ENCODE measurements around the gene SPATA12. TPM values are rescaled to one million over a fixed set of nuclear protein-coding genes. Genes with fewer than 3 reads are reported as not detected.

SPATA12 gene
- total RNA-seq, 1 experiment from 2014 or later = not detected

DNA sequence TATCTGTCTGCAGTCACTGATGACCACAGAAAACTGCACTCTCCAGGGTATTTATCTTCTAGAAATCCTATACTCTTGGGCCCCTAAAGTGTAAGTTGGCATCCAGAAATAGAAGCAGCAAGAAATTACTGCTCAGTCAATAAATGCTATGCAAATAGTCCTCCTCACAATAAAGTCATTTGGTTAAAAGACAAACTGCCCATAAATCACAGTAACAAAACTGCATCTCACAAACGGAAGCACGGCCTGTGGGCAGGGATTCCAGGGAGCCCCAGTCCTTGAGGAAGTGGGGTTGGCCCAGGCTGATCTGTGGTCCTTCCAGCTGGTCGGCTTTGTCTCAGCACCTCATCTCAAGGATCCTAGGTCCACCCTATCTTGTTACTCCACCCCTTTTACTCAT lies 29.7 kb upstream of the SPATA12 start:
- POLR2A ChIA-PET = no interaction called here
- H3K4me1 ChIP-seq = no peaks in the 10 kb centered on the region
- no peaks in the 10 kb centered on the region; the same call in none of the 2 replicates for H3K36me3 ChIP-seq (ENCODE audit: control insufficient read depth, insufficient read depth, low read length)
- Mint-ChIP-seq H3K36me3 (ENCODE audit: insufficient read depth, unreplicated experiment) (no peaks in the 10 kb centered on the region), H3K4me1 (ENCODE audit: low read depth, unreplicated experiment) (no peaks in the 10 kb centered on the region), H3K9me3 (ENCODE audit: unreplicated experiment) (no peaks in the 10 kb centered on the region), H3K27me3 (ENCODE audit: insufficient read depth, unreplicated experiment) (no peaks in the 10 kb centered on the region), H3K4me3 (ENCODE audit: unreplicated experiment) (no peak overlapping the region), H3K27ac (ENCODE audit: unreplicated experiment) (no peak overlapping the region)
- no peak overlapping the region for H3K4me3 ChIP-seq (ENCODE audit: low read depth, low read length)
- no TSS peak for BruUV-seq (replicated peaks)
- intact Hi-C loops (cut with micrococcal nuclease; ENCODE audit: unreplicated experiment) = no loop called here
- no peaks in the 10 kb centered on the region for H3K27me3 ChIP-seq (replicated peaks; ENCODE audit: control insufficient read depth, insufficient read depth, low read length)
- no peak for DNase-seq
- TF ChIP-seq, protein P1, sequence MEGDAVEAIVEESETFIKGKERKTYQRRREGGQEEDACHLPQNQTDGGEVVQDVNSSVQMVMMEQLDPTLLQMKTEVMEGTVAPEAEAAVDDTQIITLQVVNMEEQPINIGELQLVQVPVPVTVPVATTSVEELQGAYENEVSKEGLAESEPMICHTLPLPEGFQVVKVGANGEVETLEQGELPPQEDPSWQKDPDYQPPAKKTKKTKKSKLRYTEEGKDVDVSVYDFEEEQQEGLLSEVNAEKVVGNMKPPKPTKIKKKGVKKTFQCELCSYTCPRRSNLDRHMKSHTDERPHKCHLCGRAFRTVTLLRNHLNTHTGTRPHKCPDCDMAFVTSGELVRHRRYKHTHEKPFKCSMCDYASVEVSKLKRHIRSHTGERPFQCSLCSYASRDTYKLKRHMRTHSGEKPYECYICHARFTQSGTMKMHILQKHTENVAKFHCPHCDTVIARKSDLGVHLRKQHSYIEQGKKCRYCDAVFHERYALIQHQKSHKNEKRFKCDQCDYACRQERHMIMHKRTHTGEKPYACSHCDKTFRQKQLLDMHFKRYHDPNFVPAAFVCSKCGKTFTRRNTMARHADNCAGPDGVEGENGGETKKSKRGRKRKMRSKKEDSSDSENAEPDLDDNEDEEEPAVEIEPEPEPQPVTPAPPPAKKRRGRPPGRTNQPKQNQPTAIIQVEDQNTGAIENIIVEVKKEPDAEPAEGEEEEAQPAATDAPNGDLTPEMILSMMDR (IDR thresholded peaks at IDR 0.05; ENCODE audit: insufficient read depth in 1 of 2, low read depth in 1 of 2, low read length in 1 of 2, severe bottlenecking in 1 of 2, unreplicated experiment in 1 of 2) = no peak
- CTCF ChIA-PET = no interaction called here
- no peaks in the 10 kb centered on the region for H3K9me3 ChIP-seq

DNA sequence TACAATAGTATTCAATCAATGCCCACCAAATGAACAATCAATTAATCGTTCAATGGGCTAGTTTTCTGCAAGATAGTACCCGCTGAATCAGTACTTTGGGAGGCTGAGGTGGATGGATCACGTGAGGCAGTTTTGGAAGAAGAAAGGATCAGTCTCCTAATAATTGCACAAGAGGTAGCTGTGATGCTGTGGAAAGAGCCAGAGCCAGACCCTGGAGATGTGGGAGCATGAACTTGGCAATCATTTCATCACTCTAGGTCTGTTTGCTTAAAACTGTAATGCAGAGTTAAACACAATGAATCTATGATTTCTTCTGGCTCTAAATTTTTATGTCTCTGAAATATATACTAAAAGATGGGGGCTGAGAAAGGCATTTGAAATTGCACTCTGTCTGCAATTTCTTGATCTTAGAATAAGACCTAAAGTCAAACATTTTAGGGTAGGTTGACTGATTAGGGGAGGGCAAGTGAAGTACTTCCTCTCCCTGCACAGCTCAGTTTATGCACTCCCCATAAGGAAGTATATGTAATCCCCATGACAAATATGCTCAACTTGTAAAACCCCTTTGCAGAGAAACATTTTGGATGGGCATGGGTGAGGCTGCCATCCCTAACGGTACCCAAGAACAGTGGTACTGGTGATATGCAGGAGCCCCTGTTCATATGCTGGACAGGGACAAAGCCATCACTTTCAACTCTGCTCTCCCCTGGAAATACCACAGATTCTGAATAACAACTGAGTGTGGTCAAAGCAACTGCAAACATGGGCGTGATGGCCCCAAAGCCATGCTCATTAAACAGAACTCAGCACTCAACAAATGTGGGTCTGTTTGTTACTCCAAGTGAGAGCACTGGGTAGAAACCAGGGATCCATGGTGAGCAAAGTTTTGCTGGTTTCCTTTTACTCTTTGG lies 28.6 kb upstream of the SPATA12 start:
- Histone ChIP-seq H3K9me3 (no peaks in the 10 kb centered on the region), H3K36me3 (ENCODE audit: control insufficient read depth, insufficient read depth, low read length) (no peaks in the 10 kb centered on the region; the same call in none of the 2 replicates), H3K4me3 (ENCODE audit: low read depth, low read length) (no peak overlapping the region), H3K27me3 (replicated peaks; ENCODE audit: control insufficient read depth, insufficient read depth, low read length) (no peaks in the 10 kb centered on the region), H3K4me1 (no peaks in the 10 kb centered on the region)
- ChIA-PET POLR2A (no interaction called here), CTCF (no interaction called here)
- TF ChIP-seq, protein P1 (IDR thresholded peaks at IDR 0.05; ENCODE audit: insufficient read depth in 1 of 2, low read depth in 1 of 2, low read length in 1 of 2, severe bottlenecking in 1 of 2, unreplicated experiment in 1 of 2) = no peak
- H3K9me3 Mint-ChIP-seq (ENCODE audit: unreplicated experiment) = no peaks in the 10 kb centered on the region
- no peaks in the 10 kb centered on the region for H3K27me3 Mint-ChIP-seq (ENCODE audit: insufficient read depth, unreplicated experiment)
- DNase-seq = no peak
- intact Hi-C loops (cut with micrococcal nuclease; ENCODE audit: unreplicated experiment) = no loop called here
- no peak overlapping the region for H3K27ac Mint-ChIP-seq (ENCODE audit: unreplicated experiment)
- no peaks in the 10 kb centered on the region for H3K4me1 Mint-ChIP-seq (ENCODE audit: low read depth, unreplicated experiment)
- BruUV-seq (replicated peaks) = no TSS peak
- no peaks in the 10 kb centered on the region for H3K36me3 Mint-ChIP-seq (ENCODE audit: insufficient read depth, unreplicated experiment)
- no peak overlapping the region for H3K4me3 Mint-ChIP-seq (ENCODE audit: unreplicated experiment)

DNA sequence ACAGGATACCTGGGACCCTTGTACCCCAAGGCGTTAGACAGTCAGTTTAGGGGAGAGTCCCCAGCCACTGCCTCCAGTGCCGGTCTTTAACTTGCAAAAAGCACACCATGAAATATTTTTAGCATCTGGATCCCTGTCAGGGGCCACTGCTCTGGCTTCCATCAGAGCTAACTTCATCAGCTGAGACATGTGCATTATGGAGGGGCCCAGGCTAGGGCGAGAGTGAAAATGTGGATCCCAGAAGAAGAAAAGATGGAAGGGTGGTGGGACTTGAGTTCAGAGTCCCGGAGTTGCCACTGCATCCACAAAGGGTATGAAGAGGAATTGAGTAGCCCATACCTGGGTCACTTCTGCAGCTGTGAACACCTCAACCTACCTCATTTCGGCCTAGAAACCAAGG lies 23.5 kb upstream of the SPATA12 start:
- intact Hi-C loops (cut with micrococcal nuclease; ENCODE audit: unreplicated experiment) = no loop called here
- Histone ChIP-seq H3K4me3 (ENCODE audit: low read depth, low read length) (no peak overlapping the region), H3K9me3 (no peaks in the 10 kb centered on the region), H3K4me1 (peaks cover 12% of the 10 kb centered on the region), H3K36me3 (ENCODE audit: control insufficient read depth, insufficient read depth, low read length) (no peaks in the 10 kb centered on the region; the same call in 1 of the 2 replicates), H3K27me3 (replicated peaks; ENCODE audit: control insufficient read depth, insufficient read depth, low read length) (no peaks in the 10 kb centered on the region)
- no peak overlapping the region for H3K4me3 Mint-ChIP-seq (ENCODE audit: unreplicated experiment)
- ChIA-PET POLR2A (no interaction called here), CTCF (no interaction called here)
- TF ChIP-seq, protein P1 (IDR thresholded peaks at IDR 0.05; ENCODE audit: insufficient read depth in 1 of 2, low read depth in 1 of 2, low read length in 1 of 2, severe bottlenecking in 1 of 2, unreplicated experiment in 1 of 2) = no peak
- H3K27me3 Mint-ChIP-seq (ENCODE audit: insufficient read depth, unreplicated experiment) = no peaks in the 10 kb centered on the region
- no peaks in the 10 kb centered on the region for H3K9me3 Mint-ChIP-seq (ENCODE audit: unreplicated experiment)
- DNase-seq = no peak
- no peak overlapping the region for H3K27ac Mint-ChIP-seq (ENCODE audit: unreplicated experiment)
- H3K4me1 Mint-ChIP-seq (ENCODE audit: low read depth, unreplicated experiment) = peaks cover 17% of the 10 kb centered on the region
- BruUV-seq (replicated peaks) = no TSS peak
- H3K36me3 Mint-ChIP-seq (ENCODE audit: insufficient read depth, unreplicated experiment) = peaks cover 6% of the 10 kb centered on the region

Measured in Caco-2 (cell line).